ENCODE measurements around the gene LIPE. TPM values are rescaled to one million over a fixed set of nuclear protein-coding genes. Genes with fewer than 3 reads are reported as not detected.
A peak's percentile ranks its signal among the peaks of the same experiment; 100 is the strongest.

LIPE gene
- total RNA-seq, 1 experiment from 2014 or later, result 17.1 TPM

DNA sequence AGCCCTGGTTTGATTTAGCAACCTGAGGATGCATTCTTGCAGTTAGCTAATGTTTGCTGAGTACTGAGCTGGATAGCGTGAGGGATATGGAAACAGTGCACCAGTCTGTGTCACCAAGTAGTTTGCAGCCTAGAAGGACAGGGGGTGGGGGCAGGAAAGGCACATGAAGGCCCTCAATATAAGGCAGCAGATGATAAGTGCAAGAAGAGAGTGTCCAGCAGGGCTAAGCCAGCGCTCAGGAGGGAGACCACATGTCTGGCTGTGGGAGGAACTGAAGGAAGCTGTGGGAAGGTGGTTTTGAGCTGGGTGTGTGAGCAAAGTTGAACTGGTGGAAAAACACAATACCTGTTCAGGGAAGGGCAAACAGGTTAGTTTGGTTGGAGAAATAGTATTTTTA is 13.9 kb upstream of the LIPE start:
- intact Hi-C loops (cut with micrococcal nuclease; ENCODE audit: unreplicated experiment), result no loop called here
- Mint-ChIP-seq H3K4me3 (ENCODE audit: low read depth, unreplicated experiment) (peak overlapping the region; percentile 17), H3K4me1 (ENCODE audit: low read depth, unreplicated experiment) (peaks cover 55% of the 10 kb centered on the region), H3K9me3 (ENCODE audit: low read depth, unreplicated experiment) (no peaks in the 10 kb centered on the region), H3K27ac (ENCODE audit: unreplicated experiment) (peak overlapping the region; percentile 37), H3K36me3 (ENCODE audit: insufficient read depth, unreplicated experiment) (peaks cover 7% of the 10 kb centered on the region), H3K27me3 (ENCODE audit: unreplicated experiment) (no peaks in the 10 kb centered on the region)
- CTCF ChIA-PET, result interaction anchor here (0.5 to 3.1 kb wide), 14 partner anchors 10 to 450 kb away, joined by 3 to 25 read pairs (median 5); partner anchors contain the start of gene CEACAM1
- DNase-seq, result peak; percentile 60
- no TSS peak for BruUV-seq (replicated peaks)
- TF ChIP-seq, protein P1, sequence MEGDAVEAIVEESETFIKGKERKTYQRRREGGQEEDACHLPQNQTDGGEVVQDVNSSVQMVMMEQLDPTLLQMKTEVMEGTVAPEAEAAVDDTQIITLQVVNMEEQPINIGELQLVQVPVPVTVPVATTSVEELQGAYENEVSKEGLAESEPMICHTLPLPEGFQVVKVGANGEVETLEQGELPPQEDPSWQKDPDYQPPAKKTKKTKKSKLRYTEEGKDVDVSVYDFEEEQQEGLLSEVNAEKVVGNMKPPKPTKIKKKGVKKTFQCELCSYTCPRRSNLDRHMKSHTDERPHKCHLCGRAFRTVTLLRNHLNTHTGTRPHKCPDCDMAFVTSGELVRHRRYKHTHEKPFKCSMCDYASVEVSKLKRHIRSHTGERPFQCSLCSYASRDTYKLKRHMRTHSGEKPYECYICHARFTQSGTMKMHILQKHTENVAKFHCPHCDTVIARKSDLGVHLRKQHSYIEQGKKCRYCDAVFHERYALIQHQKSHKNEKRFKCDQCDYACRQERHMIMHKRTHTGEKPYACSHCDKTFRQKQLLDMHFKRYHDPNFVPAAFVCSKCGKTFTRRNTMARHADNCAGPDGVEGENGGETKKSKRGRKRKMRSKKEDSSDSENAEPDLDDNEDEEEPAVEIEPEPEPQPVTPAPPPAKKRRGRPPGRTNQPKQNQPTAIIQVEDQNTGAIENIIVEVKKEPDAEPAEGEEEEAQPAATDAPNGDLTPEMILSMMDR (IDR thresholded peaks at IDR 0.05; ENCODE audit: unreplicated experiment), result no peak

DNA sequence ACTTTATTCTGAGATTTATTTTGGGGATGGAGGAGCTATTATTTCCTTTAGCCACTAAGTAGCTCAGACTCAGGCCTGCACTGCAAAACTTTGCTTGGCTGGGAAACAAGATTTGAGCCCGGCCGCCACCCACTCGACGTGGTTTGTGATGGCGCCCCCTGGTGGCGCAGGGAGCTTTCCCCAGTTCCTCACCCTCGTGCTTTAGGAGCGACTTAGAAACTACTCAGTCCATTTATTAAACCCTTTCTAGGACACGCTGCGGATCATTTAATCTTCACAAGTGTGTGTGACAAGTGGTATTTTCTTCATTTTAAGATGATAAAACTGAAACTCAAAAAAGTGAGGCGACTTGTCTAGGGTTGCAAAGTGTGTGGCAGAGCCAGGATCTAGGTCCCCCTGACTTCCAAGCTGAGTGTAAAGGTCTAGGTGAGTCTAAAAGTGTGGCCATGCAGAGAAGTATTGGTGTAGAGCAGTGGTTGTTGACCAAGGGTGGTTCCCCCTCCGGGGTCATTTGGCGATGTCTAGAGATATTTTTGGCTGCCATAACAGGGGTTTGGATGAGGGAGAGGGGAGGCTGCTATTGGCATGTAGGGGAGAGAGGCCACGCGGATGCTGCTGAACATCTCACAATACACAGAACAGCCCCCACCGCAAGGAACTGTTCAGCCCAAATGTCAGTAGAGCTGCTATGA is 13.3 kb upstream of the LIPE start:
- H3K9me3 Mint-ChIP-seq (ENCODE audit: low read depth, unreplicated experiment), result no peaks in the 10 kb centered on the region
- H3K36me3 Mint-ChIP-seq (ENCODE audit: insufficient read depth, unreplicated experiment), result peaks cover 7% of the 10 kb centered on the region
- DNase-seq, result peak; percentile 92
- H3K4me1 Mint-ChIP-seq (ENCODE audit: low read depth, unreplicated experiment), result peaks cover 55% of the 10 kb centered on the region
- CTCF ChIA-PET, result interaction anchor here (0.6 to 3.1 kb wide), 17 partner anchors 10 to 161 kb away, joined by 3 to 25 read pairs (median 4); partner anchors contain the start of gene CEACAM1
- TF ChIP-seq, protein P1 (IDR thresholded peaks at IDR 0.05; ENCODE audit: unreplicated experiment), result peak; percentile 93
- peak overlapping the region; percentile 37 for H3K27ac Mint-ChIP-seq (ENCODE audit: unreplicated experiment)
- no TSS peak for BruUV-seq (replicated peaks)
- peak overlapping the region; percentile 17 for H3K4me3 Mint-ChIP-seq (ENCODE audit: low read depth, unreplicated experiment)
- intact Hi-C loops (cut with micrococcal nuclease; ENCODE audit: unreplicated experiment), result no loop called here
- no peaks in the 10 kb centered on the region for H3K27me3 Mint-ChIP-seq (ENCODE audit: unreplicated experiment)

DNA sequence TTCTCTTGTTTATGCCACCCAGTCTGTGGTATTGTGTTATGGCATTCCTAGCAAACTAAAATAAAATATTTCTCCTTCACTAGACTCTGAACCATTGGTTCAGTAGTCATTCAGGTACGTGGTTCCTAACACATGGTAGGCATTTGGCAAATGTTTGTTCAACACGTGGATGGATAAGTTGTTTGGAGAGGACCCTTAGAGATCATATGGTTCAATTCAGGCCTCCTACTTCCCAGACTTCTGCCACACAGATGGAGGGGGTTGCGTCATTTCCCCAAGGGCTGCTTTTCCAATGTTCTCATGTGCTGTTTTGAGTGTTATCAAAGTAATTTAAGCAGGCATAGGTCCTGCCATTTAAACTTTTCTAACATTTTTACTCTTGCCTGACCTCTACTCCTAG is 8.8 kb upstream of the LIPE start:
- no peak for DNase-seq
- Mint-ChIP-seq H3K27ac (ENCODE audit: unreplicated experiment) (no peak overlapping the region), H3K27me3 (ENCODE audit: unreplicated experiment) (no peaks in the 10 kb centered on the region), H3K4me3 (ENCODE audit: low read depth, unreplicated experiment) (no peak overlapping the region), H3K36me3 (ENCODE audit: insufficient read depth, unreplicated experiment) (peaks cover 7% of the 10 kb centered on the region), H3K4me1 (ENCODE audit: low read depth, unreplicated experiment) (peaks cover 36% of the 10 kb centered on the region), H3K9me3 (ENCODE audit: low read depth, unreplicated experiment) (no peaks in the 10 kb centered on the region)
- CTCF ChIA-PET, result no interaction called here
- intact Hi-C loops (cut with micrococcal nuclease; ENCODE audit: unreplicated experiment), result loop anchor here (5.0 kb wide), 1 partner anchor 161 kb away; no protein-coding TSS in a partner anchor
- TF ChIP-seq, protein P1 (IDR thresholded peaks at IDR 0.05; ENCODE audit: unreplicated experiment), result no peak
- no TSS peak for BruUV-seq (replicated peaks)

DNA sequence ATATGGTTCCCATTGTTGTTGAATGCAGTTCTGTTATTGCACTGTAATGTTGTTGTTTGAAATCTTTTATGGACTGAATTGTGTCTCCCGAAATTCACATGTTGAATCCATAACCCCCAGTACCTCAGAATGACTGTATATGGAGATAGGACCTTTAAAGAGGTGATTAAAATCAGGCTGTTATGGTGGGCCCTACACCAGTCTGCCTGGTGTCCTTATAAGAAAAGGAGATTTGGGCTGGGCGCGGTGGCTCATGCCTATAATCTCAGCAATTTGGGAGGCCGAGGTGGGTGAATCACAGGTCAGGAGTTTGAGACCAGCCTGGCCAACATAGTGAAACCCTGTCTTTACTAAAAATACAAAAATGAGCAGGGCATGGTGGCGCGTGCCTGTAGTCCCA is 8.1 kb upstream of the LIPE start:
- Mint-ChIP-seq H3K27me3 (ENCODE audit: unreplicated experiment) (no peaks in the 10 kb centered on the region), H3K4me3 (ENCODE audit: low read depth, unreplicated experiment) (no peak overlapping the region), H3K27ac (ENCODE audit: unreplicated experiment) (no peak overlapping the region), H3K36me3 (ENCODE audit: insufficient read depth, unreplicated experiment) (peaks cover 4% of the 10 kb centered on the region), H3K9me3 (ENCODE audit: low read depth, unreplicated experiment) (no peaks in the 10 kb centered on the region), H3K4me1 (ENCODE audit: low read depth, unreplicated experiment) (peaks cover 29% of the 10 kb centered on the region)
- CTCF ChIA-PET, result interaction anchor here (0.6 kb wide), 1 partner anchor 302 kb away, joined by 3 read pairs; no protein-coding TSS in a partner anchor
- DNase-seq, result no peak
- intact Hi-C loops (cut with micrococcal nuclease; ENCODE audit: unreplicated experiment), result loop anchor here (5.0 kb wide), 1 partner anchor 162 kb away; no protein-coding TSS in a partner anchor
- BruUV-seq (replicated peaks), result no TSS peak
- TF ChIP-seq, protein P1 (IDR thresholded peaks at IDR 0.05; ENCODE audit: unreplicated experiment), result no peak
